Heart right ventricle (tissue), 16 donors: ENCODE data around the gene RBP3. TPM values are rescaled to one million over a fixed set of nuclear protein-coding genes. Genes with fewer than 3 reads are reported as not detected.

ENCODE experiments used
- ATAC-seq, 8 donors: fragments of 200-7000 bp; cut with Tn5 transposase; one replicate each; pipeline ENCODE4 v1.9.1; 2020; ENCODE audit warnings: mild to moderate bottlenecking in 8 of 8, moderate library complexity in 8 of 8, moderate number of reproducible peaks in 1 of 8
- DNase-seq, 2 donors: peaks; one replicate each; pipeline ENCODE4 v3.0.0-alpha.2; 2020
- H3K27ac ChIP-seq, 10 donors: fragments of 200-600 bp; sonication (generic) in 2 of 10; one replicate each; pipeline versions ENCODE4 v1.5.0 to v1.8.0; 2020 to 2022; ENCODE audit warnings: mild to moderate bottlenecking in 3 of 10
- H3K27me3 ChIP-seq, 7 donors: fragments of 200-600 bp; one replicate each; pipeline ENCODE4 v1.8.0; 2021 to 2022; ENCODE audit warnings: mild to moderate bottlenecking in 2 of 7
- H3K36me3 ChIP-seq, 9 donors: fragments of 200-600 bp; sonication (generic) in 1 of 9; one replicate each; pipeline versions ENCODE4 v1.5.0 to v1.8.0; 2020 to 2022; ENCODE audit warnings: mild to moderate bottlenecking in 2 of 9
- H3K4me1 ChIP-seq, 9 donors: fragments of 200-600 bp; sonication (generic) in 1 of 9; one replicate each; pipeline versions ENCODE4 v1.5.0 to v1.8.0; 2020 to 2022; ENCODE audit warnings: mild to moderate bottlenecking in 4 of 9
- H3K4me3 ChIP-seq, 10 donors: fragments of 200-600 bp; sonication (generic) in 2 of 10; one replicate each; pipeline versions ENCODE4 v1.5.0 to v1.8.0; 2020 to 2022; ENCODE audit warnings: mild to moderate bottlenecking in 7 of 10, moderate library complexity in 2 of 10
- H3K9me3 ChIP-seq, 11 donors: fragments of 200-600 bp in 10 of 11; sonication (generic) in 2 of 11; one replicate each; pipeline versions ENCODE4 v1.5.0 to v1.8.0; 2013 to 2022; ENCODE audit warnings: mild to moderate bottlenecking in 2 of 11, control low read depth in 1 of 11, moderate library complexity in 1 of 11
- CTCF ChIP-seq, 9 donors: fragments of 200-600 bp; sonication (generic) in 2 of 9; IDR thresholded peaks; one replicate each; pipeline versions ENCODE4 v1.5.0 to v1.8.0; 2021 to 2022; ENCODE audit warnings: antibody characterized with exemption in 9 of 9, mild to moderate bottlenecking in 5 of 9, moderate library complexity in 1 of 9
- WGBS, 2 donors: extraction: QIAGEN DNeasy Blood & Tissue Kit; methylation state at CpG; one replicate each; pipeline ENCODE4 v1.1.7; 2013; ENCODE audit warnings: inconsistent platforms in 1 of 2; 5-methylcytosine and 5-hydroxymethylcytosine counted together
- intact Hi-C, 10 donors: fragments of 100-400 bp; cut with DNase I; formaldehyde crosslinking; loops; one replicate each; pipeline versions ENCODE4 v1.11.1 to v1.14.2; 2022
- polyA plus RNA-seq, 2 donors: library from polyadenylated mRNA; stranded (reverse); fragments of 200-250 nt; gene quantifications; one replicate each; pipeline ENCODE4 v1.2.3, GENCODE V29; 2013
- total RNA-seq, 10 donors: library from RNA; stranded (reverse); fragmentation: NEBNext Ultra II Directional in 3 of 10; extraction: Animal tissue kit (Norgen Biotek cat#: 25700) in 3 of 10; gene quantifications; one replicate each; pipeline versions ENCODE4 v1.2.1 to v1.2.4, GENCODE V29; 2021 to 2023
- donor health status: Arrhythmogenic right ventricular cardiomyopathy.
- donor health status: ischemic (EF 13 %, LVEDD 7.1; RV severe dilation, severe dysfunction).
- donor health status: healthy with polysubstance abuse.
- donor health status: DM: no; HTN: yes; CAD: no.
- donor health status: DM: no; HTN: no; CAD: no.
- donor health status: ischemic (EF 25% LVEDD 6.9; RV normal size, moderate dysfunction).
- donor health status: ischemic (EF 25% LVEDD 5.7; RV mildly dilated, moderate dysfunction).
- donor health status: healthy.
- donor health status: DM: yes; HTN: yes; CAD: no.
- donor health status: Ischemic cardiomyopathy.
- donor health status: ischemic (EF 35%, LVEDD 5.7; RV mildly dilated, moderate dysfunction).
- donor health status: nonischemic (EF 11% LVEDD 7.7; RV severe dilation, severe dysfunction).
- donor health status: DM: yes; HTN: yes; CAD: no.
- donor health status: PGD.
- donor health status: ischemic (EF 29% LVEDD 5.4; RV normal size, mild dysfunction).
- donor health status: nonischemic (EF 23%, LVEDD 6.1; RV moderate dilation, normal function).

The RBP3 gene
- total and polyA plus RNA-seq, 12 donors = not detected

GRCh38 chr10:47400786-47401185 is 52.6 kb downstream of the RBP3 start:
- Histone ChIP-seq H3K9me3 (peaks cover 0 to 2% (median 0%) of the 10 kb centered on the region in 11 donors), H3K36me3 (no peaks in the 10 kb centered on the region), H3K4me1 (peaks cover 8 to 29% (median 15%) of the 10 kb centered on the region in 9 donors), H3K27me3 (peaks cover 0 to under 1% (median 0%) of the 10 kb centered on the region in 7 donors), H3K4me3 (no peak overlapping the region), H3K27ac (no peak overlapping the region)
- no peak for TF ChIP-seq CTCF (IDR thresholded peaks at IDR 0.05)
- intact Hi-C loops = no loop called here
- ATAC-seq (no peak), DNase-seq (no peak)
- WGBS, 2 donors = 96 to 98% methylated on average over 3 of the region's 3 CpGs

GRCh38 chr10:47401210-47401609 is 53.0 kb downstream of the RBP3 start:
- peaks cover 8 to 29% (median 15%) of the 10 kb centered on the region in 9 donors for H3K4me1 ChIP-seq
- no peak overlapping the region for H3K27ac ChIP-seq
- ATAC-seq (no peak), DNase-seq (no peak)
- intact Hi-C loops = no loop called here
- H3K4me3 ChIP-seq = no peak overlapping the region
- TF ChIP-seq CTCF (IDR thresholded peaks at IDR 0.05) = no peak
- WGBS, 2 donors = 95 to 99% methylated on average over 4 of the region's 4 CpGs
- peaks cover 0 to 2% (median 0%) of the 10 kb centered on the region in 11 donors for H3K9me3 ChIP-seq
- H3K36me3 ChIP-seq = no peaks in the 10 kb centered on the region
- no peaks in the 10 kb centered on the region for H3K27me3 ChIP-seq

DNA sequence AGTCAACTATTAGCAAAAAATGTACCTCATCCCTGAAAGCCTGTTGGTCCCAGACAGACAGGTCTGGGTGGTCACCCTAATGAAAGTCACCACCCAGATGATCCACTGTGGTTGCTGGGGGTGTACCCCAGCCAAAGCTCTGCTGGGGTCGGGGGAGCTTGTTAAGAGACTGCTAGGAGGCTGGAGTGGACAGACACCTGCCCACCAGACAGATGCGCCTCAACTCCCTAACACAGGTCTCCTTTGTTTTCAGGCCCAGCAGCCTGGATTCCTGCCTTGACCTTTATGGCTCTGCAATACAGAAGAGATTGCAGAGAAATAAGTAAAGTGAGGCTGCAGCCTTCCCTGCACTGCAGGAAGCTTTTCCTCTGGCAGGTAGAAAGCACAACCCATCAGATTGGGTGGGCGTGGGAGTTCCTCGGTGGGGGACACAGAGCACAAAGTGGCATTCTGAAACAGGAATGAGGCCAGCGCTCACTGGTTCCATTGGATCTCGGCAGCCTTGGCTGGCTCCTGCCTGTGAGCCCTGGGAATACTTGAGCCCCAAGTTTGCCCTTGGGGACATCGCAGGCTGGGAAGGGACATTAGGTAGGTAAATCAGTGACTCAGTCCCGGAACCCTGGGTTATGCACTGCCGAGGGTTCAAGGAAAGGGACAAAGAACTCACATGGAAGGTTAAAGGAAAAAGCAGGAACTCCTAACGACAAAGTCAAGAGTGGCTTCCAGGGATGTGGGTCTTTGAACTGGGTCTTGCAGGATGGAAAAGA is 53.9 kb downstream of the RBP3 start:
- intact Hi-C loops = loop anchor here in 1 of 10 donors (2.0 kb wide), 1 partner anchor 17 kb away; the partner anchor contains the start of gene ZNF488
- H3K27ac ChIP-seq = peak overlapping the region in 2 of 10 donors; percentile 37 to 64
- ATAC-seq = no peak

More for the DNA sequence above, 53.9 kb downstream of the RBP3 start:
- H3K27me3 ChIP-seq = no peaks in the 10 kb centered on the region
- 79 to 86% methylated on average over 10 of the region's 10 CpGs for WGBS, 2 donors
- no peak for TF ChIP-seq CTCF (IDR thresholded peaks at IDR 0.05)
- H3K9me3 ChIP-seq = peaks cover 0 to 2% (median 0%) of the 10 kb centered on the region in 11 donors
- no peak for DNase-seq
- H3K4me1 ChIP-seq = peaks cover 8 to 29% (median 15%) of the 10 kb centered on the region in 9 donors
- H3K4me3 ChIP-seq = no peak overlapping the region
- H3K36me3 ChIP-seq = no peaks in the 10 kb centered on the region
